SK-N-MC (cell line): Measurements from ENCODE around the gene RPA1.

ENCODE experiments used
- DNase-seq: peaks from one replicate; pipeline ENCODE4 v3.0.0-alpha.2; 2011; ENCODE audit warnings: low read depth, low spot score
- H3K27ac ChIP-seq: fragments of 200-600 bp; sonication (generic); 2 replicates; pipeline ENCODE4 v1.5.1; 2016; ENCODE audit warnings: mixed run types
- H3K36me3 ChIP-seq: fragments of 200-600 bp; sonication (generic); 2 replicates; pipeline ENCODE4 v1.6.1; 2017; ENCODE audit warnings: antibody characterized with exemption, low read length, mixed read lengths; ENCODE audit not compliant: insufficient read depth
- H3K4me3 ChIP-seq: fragments of 200-600 bp; sonication (generic); 2 replicates; pipeline ENCODE4 v1.5.1; 2016
- H3K9ac ChIP-seq: fragments of 200-600 bp; sonication (generic); 2 replicates; pipeline ENCODE4 v1.8.0; 2017; ENCODE audit warnings: mixed run types, mixed read lengths; ENCODE audit not compliant: insufficient read length
- H3K9me3 ChIP-seq: fragments of 200-600 bp; sonication (generic); 2 replicates; pipeline ENCODE4 v1.6.1; 2017; ENCODE audit warnings: low read depth, mild to moderate bottlenecking, antibody characterized with exemption, low read length, moderate library complexity, mixed read lengths
- EZH2 ChIP-seq: fragments of 200-600 bp; sonication (generic); IDR thresholded peaks from one replicate; pipeline ENCODE4 v1.6.1; 2017; ENCODE audit warnings: antibody characterized with exemption
- FOXP2 ChIP-seq: optimal IDR thresholded peaks from 2 replicates; pipeline ENCODE3; 2011; ENCODE audit warnings: mild to moderate bottlenecking, moderate library complexity; ENCODE audit not compliant: insufficient read depth; ENCODE audit errors: extremely low read length, control extremely low read depth
- POLR2AphosphoS5 ChIP-seq: IDR thresholded peaks from 2 replicates; pipeline ENCODE4 v1.6.1; 2012; ENCODE audit warnings: mild to moderate bottlenecking, low read depth, low read length, borderline replicate concordance

The RPA1 gene

GRCh38 chr17:1930337-1930645 is 100.5 kb downstream of the RPA1 start:
- no peaks in the 10 kb centered on the region for H3K9me3 ChIP-seq
- H3K27ac ChIP-seq, result no peak overlapping the region

GRCh38 chr17:1931844-1932579 is 102.2 kb downstream of the RPA1 start:
- H3K9me3 ChIP-seq, result no peaks in the 10 kb centered on the region
- no peak overlapping the region for H3K27ac ChIP-seq
- TF ChIP-seq FOXP2 (no peak), POLR2AphosphoS5 (no peak), EZH2 (no peak)
- H3K4me3 ChIP-seq, result no peak overlapping the region
- DNase-seq, result no peak
- H3K9ac ChIP-seq, result no peak overlapping the region
- no peaks in the 10 kb centered on the region for H3K36me3 ChIP-seq

More at GRCh38 chr17:1930337-1930645, 100.5 kb downstream of the RPA1 start:
- Histone ChIP-seq H3K9ac (no peak overlapping the region), H3K4me3 (no peak overlapping the region), H3K36me3 (no peaks in the 10 kb centered on the region)
- no peak for DNase-seq
- no peak for TF ChIP-seq EZH2
- no peak for TF ChIP-seq POLR2AphosphoS5
- TF ChIP-seq FOXP2, result no peak

GRCh38 chr17:1933875-1934715 is 104.3 kb downstream of the RPA1 start:
- H3K9ac ChIP-seq, result no peak overlapping the region
- DNase-seq, result no peak
- no peak overlapping the region for H3K4me3 ChIP-seq
- H3K36me3 ChIP-seq, result no peaks in the 10 kb centered on the region
- no peak for TF ChIP-seq FOXP2
- no peak for TF ChIP-seq EZH2
- H3K27ac ChIP-seq, result no peak overlapping the region
- H3K9me3 ChIP-seq, result no peaks in the 10 kb centered on the region

GRCh38 chr17:1934901-1935300 is 105.1 kb downstream of the RPA1 start:
- Histone ChIP-seq H3K9me3 (no peaks in the 10 kb centered on the region), H3K27ac (no peak overlapping the region), H3K9ac (no peak overlapping the region), H3K36me3 (no peaks in the 10 kb centered on the region), H3K4me3 (no peak overlapping the region)
- no peak for TF ChIP-seq EZH2
- no peak for TF ChIP-seq FOXP2
- TF ChIP-seq POLR2AphosphoS5, result no peak
- DNase-seq, result no peak

GRCh38 chr17:1936766-1937165 is 107.0 kb downstream of the RPA1 start:
- no peaks in the 10 kb centered on the region for H3K9me3 ChIP-seq
- no peak for DNase-seq
- no peak overlapping the region for H3K4me3 ChIP-seq
- TF ChIP-seq POLR2AphosphoS5, result no peak
- TF ChIP-seq FOXP2, result no peak
- TF ChIP-seq EZH2, result no peak
- no peak overlapping the region for H3K9ac ChIP-seq
- H3K27ac ChIP-seq, result no peak overlapping the region
- H3K36me3 ChIP-seq, result no peaks in the 10 kb centered on the region

GRCh38 chr17:1937461-1937860 is 107.7 kb downstream of the RPA1 start:
- Histone ChIP-seq H3K36me3 (no peaks in the 10 kb centered on the region), H3K4me3 (no peak overlapping the region), H3K27ac (no peak overlapping the region), H3K9ac (no peak overlapping the region), H3K9me3 (no peaks in the 10 kb centered on the region)
- no peak for DNase-seq
- no peak for TF ChIP-seq EZH2
- no peak for TF ChIP-seq FOXP2
- no peak for TF ChIP-seq POLR2AphosphoS5

- no peak for DNase-seq
- no peak overlapping the region for H3K4me3 ChIP-seq
- no peak overlapping the region for H3K27ac ChIP-seq
- no peaks in the 10 kb centered on the region for H3K36me3 ChIP-seq
- H3K9me3 ChIP-seq, result no peaks in the 10 kb centered on the region
- H3K9ac ChIP-seq, result no peak overlapping the region
- no peak for TF ChIP-seq POLR2AphosphoS5
- TF ChIP-seq EZH2, result no peak
- no peak for TF ChIP-seq FOXP2
Observed at GRCh38 chr17:1939981-1940809, 110.4 kb downstream of the RPA1 start.

GRCh38 chr17:1940810-1941185 is 111.0 kb downstream of the RPA1 start:
- no peaks in the 10 kb centered on the region for H3K36me3 ChIP-seq
- H3K9me3 ChIP-seq, result no peaks in the 10 kb centered on the region
- DNase-seq, result no peak
- TF ChIP-seq FOXP2, result no peak
- no peak for TF ChIP-seq POLR2AphosphoS5
- TF ChIP-seq EZH2, result no peak
- H3K9ac ChIP-seq, result no peak overlapping the region
- H3K27ac ChIP-seq, result no peak overlapping the region
- H3K4me3 ChIP-seq, result no peak overlapping the region

- no peaks in the 10 kb centered on the region for H3K36me3 ChIP-seq
- no peak overlapping the region for H3K4me3 ChIP-seq
- no peak overlapping the region for H3K27ac ChIP-seq
- no peaks in the 10 kb centered on the region for H3K9me3 ChIP-seq
- DNase-seq, result no peak
- TF ChIP-seq EZH2, result no peak
- no peak for TF ChIP-seq FOXP2
- no peak for TF ChIP-seq POLR2AphosphoS5
- H3K9ac ChIP-seq, result no peak overlapping the region
Observed at GRCh38 chr17:1941272-1942065, 111.7 kb downstream of the RPA1 start.
